22Rv1 (cell line): Measurements from ENCODE around the gene PRDX3.

Experiments used
- CTCF ChIP-seq: fragments of 450-650 bp; IDR thresholded peaks from 2 replicates; pipeline ENCODE4 v1.5.1; 2017; ENCODE audit warnings: mild to moderate bottlenecking
- ZFX ChIP-seq: fragments of 450-650 bp; IDR thresholded peaks from 2 replicates; pipeline ENCODE4 v1.6.1; 2017; ENCODE audit warnings: antibody characterized with exemption, borderline replicate concordance

GRCh38 chr10:119222966-119223386 is 44.4 kb upstream of the PRDX3 start:
- TF ChIP-seq CTCF (no peak), ZFX (no peak)
